Dendritic cell treated with granulocyte-macrophage colony-stimulating factor and Interleukin-4, amounts not matched to agents 40 ng/mL and 50 ng/mL, for 4 days (primary cell): ENCODE results near the gene ASPRV1.
"Not testable (repeated sequence)": the region's sequence is repeated elsewhere in the genome, so short reads cannot be mapped to it uniquely, and the experiment has no call there.

Experiments used
- H3K27ac Mint-ChIP-seq: one replicate; pipeline ENCODE4 v1.8.0; 2022; ENCODE audit warnings: mild to moderate bottlenecking, mixed read lengths
- H3K27me3 Mint-ChIP-seq: one replicate; pipeline ENCODE4 v1.8.0; 2022; ENCODE audit warnings: mild to moderate bottlenecking, mixed read lengths
- H3K36me3 Mint-ChIP-seq: one replicate; pipeline ENCODE4 v1.8.0; 2022; ENCODE audit warnings: low read depth, mixed read lengths
- H3K4me1 Mint-ChIP-seq: one replicate; pipeline ENCODE4 v1.8.0; 2022; ENCODE audit warnings: low read depth, mixed read lengths
- H3K4me3 Mint-ChIP-seq: one replicate; pipeline ENCODE4 v1.8.0; 2022; ENCODE audit warnings: mild to moderate bottlenecking, moderate library complexity, mixed read lengths
- H3K9me3 Mint-ChIP-seq: one replicate; pipeline ENCODE4 v1.8.0; 2022; ENCODE audit warnings: mixed read lengths
- intact Hi-C: fragments of 100-400 bp; cut with micrococcal nuclease; formaldehyde crosslinking; loops from one replicate; pipeline ENCODE4 v1.15.0; 2022

The ASPRV1 gene

DNA sequence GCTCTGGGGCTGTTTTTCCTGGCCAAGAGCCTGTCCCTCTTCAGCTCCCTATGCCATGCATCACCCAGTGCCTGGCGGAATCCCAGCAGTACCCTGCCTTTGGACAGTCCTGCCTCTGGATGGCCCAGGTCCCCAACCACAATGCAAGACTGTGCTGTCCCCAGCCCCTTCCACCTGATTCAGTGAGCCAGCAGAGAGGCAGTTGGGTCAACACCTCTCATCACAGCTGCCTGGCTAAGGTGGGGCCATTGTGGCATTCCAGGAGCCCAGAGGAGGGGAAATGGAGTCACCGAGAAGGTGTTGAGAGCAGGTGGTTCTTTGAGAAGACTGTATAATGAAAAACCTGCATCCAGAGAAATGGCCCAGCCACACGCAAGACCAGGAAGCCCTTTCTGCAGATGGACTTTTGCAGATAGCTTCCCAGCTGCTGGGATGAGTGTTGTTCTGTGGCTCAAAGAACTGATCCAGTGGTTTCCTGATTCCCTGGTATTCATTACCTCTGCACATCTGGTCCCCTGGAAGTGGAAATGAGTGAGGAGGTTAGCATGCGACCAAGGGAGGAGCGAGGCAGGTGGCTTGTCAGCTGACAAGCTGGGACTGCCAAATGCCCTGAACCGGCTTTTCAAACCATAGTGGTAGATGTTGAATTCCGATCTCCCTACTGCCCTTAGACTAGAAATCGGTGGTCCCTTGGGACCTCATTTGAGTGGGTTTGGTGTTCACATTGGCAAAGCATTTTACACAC, 1.7 kb upstream of the ASPRV1 start:
- intact Hi-C loops, result no loop called here
- Mint-ChIP-seq H3K9me3 (no peaks in the 10 kb centered on the region), H3K4me1 (peaks cover 16% of the 10 kb centered on the region), H3K4me3 (no peak overlapping the region), H3K27ac (no peak overlapping the region), H3K36me3 (no peaks in the 10 kb centered on the region), H3K27me3 (peaks cover 4% of the 10 kb centered on the region)

DNA sequence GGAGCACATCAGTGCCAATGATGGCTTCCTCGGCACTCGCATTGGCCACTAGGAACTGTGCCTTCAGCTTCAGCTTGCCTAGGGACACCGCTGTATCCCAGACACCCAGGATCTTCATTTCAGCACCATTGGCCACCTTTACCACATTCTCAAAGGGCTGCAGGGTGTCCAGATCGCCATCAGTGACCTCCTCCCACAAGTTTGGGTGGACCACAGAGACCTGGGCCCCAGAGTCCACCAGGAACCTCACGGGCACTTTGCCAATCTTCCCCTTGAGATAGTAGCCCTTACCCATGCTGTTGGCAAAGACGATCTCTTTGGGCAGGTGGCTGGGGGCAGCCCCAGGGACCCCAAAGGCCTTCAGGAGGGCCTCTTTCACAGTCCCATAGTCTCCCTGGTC, 610 bp downstream of the ASPRV1 start:
- peaks cover 37% of the 10 kb centered on the region for H3K4me1 Mint-ChIP-seq
- intact Hi-C loops, result no loop called here

DNA sequence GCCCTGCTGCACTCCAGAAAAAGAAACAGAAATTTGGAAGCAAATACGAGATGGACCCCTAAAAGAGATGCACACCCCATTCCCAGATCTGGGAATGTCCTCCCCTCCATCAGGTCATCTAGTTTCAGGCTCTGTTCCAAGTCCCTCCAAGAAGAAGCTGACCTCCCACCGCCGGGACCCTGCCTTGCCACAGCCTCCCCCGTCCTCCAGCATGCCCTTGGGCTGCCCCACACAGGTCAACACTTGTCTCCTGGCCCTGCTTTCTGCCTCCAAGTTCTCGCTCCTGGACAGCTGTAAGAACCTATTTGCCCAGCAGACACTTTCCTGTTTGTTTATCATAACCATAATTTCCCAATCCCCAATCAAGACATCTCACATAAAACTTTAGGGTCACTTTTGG, 2.0 kb downstream of the ASPRV1 start:
- no peaks in the 10 kb centered on the region for H3K9me3 Mint-ChIP-seq
- H3K27ac Mint-ChIP-seq, result no peak overlapping the region
- no peak overlapping the region for H3K4me3 Mint-ChIP-seq
- H3K36me3 Mint-ChIP-seq, result no peaks in the 10 kb centered on the region
- H3K27me3 Mint-ChIP-seq, result peaks cover 4% of the 10 kb centered on the region
- H3K4me1 Mint-ChIP-seq, result peaks cover 43% of the 10 kb centered on the region
- intact Hi-C loops, result no loop called here

More for the DNA sequence above, 610 bp downstream of the ASPRV1 start:
- H3K9me3 Mint-ChIP-seq, result no peaks in the 10 kb centered on the region
- H3K27ac Mint-ChIP-seq, result no peak overlapping the region
- no peaks in the 10 kb centered on the region for H3K36me3 Mint-ChIP-seq
- no peak overlapping the region for H3K4me3 Mint-ChIP-seq
- peaks cover 4% of the 10 kb centered on the region for H3K27me3 Mint-ChIP-seq

DNA sequence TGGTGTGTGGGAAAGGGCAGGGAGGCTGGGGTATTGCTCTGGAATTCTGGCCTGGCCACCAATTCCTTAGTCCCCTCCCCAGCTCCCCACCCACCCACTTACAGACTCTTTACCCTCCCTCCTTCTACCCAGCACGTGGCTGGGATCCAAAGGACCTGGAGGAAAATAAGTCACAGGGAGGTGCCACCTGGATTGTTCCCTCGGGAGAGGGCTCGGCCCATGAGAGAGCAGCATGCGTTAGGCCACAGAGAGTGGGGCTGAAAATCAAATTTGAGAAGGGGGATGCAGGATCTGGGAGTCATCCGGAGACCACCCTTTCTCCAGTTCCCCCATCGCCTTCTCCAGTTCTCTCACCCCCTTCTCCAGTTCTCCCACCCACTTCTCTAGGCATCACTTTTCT, 3.0 kb downstream of the ASPRV1 start:
- Mint-ChIP-seq H3K27ac (no peak overlapping the region), H3K4me3 (no peak overlapping the region), H3K36me3 (no peaks in the 10 kb centered on the region), H3K9me3 (no peaks in the 10 kb centered on the region), H3K4me1 (peaks cover 44% of the 10 kb centered on the region), H3K27me3 (peaks cover 4% of the 10 kb centered on the region)
- intact Hi-C loops, result no loop called here

DNA sequence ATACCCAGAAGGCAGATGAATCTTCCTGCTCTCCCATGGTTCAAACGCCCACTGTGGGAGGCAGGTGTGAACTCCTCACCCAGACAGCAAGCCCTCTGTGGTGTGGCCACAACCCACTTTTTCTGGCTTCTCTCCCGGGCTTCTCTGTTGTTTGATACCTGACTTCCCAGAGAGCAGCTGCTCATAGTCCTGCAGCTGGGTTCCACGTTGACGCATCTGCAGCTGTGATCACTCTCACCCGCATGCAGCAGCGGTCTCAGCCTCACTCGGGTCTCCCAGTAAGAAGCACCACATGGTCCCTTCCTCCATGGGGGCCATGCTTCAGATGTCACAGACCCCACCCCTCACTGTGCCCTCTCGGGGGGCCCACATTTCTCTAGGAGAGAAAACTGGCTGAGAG, 3.5 kb downstream of the ASPRV1 start:
- H3K9me3 Mint-ChIP-seq, result no peaks in the 10 kb centered on the region
- intact Hi-C loops, result no loop called here

DNA sequence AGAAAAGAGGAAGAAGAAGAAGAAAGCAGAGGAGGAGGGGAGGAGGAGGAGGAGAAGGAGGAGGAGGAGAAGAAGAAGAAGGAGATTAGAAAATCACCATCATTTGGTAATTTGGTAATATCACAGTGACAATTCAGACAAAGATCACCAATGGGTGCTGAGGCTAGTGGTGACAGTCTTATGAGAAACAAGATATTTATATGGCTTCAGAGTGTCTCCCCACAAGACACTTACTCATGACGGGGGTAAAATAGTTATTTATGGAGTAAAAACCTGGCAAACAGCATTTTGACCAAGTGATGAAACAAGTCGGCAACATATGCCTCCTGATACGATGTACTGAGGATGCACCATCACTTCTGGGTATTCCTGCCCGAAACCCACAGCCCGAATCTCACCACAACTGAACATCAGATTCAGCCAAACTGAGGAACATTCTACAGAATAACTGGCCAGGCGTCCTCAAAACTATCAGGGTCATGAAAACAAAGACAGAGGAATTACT, 4.9 kb downstream of the ASPRV1 start:
- Mint-ChIP-seq H3K36me3 (no peaks in the 10 kb centered on the region), H3K4me3 (no peak overlapping the region), H3K9me3 (no peaks in the 10 kb centered on the region), H3K4me1 (peaks cover 53% of the 10 kb centered on the region), H3K27me3 (peaks cover 4% of the 10 kb centered on the region), H3K27ac (no peak overlapping the region)
- intact Hi-C loops, result no loop called here

More for the DNA sequence above, 3.5 kb downstream of the ASPRV1 start:
- Mint-ChIP-seq H3K27me3 (peaks cover 4% of the 10 kb centered on the region), H3K4me3 (no peak overlapping the region), H3K4me1 (peaks cover 49% of the 10 kb centered on the region), H3K36me3 (no peaks in the 10 kb centered on the region), H3K27ac (no peak overlapping the region)

DNA sequence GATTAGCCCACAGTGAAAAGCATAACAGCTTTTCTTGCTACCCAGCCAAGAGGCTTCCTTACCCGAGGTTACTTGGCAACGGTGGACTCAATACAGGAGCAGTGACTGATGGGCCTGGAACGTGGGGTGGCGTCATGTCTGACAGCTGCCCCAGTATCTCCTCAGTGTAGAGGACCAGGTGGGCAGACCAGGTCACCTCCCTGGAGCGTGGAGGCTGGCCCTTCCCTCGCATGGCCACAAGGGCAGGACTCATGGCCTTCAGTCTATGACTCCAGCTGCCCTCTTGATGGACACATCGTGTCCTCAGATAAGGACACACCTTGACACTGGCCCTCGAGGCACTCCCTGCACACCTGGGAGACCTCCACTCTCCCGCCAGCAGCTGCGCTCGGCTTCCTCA, 6.4 kb downstream of the ASPRV1 start:
- Mint-ChIP-seq H3K36me3 (no peaks in the 10 kb centered on the region), H3K27me3 (peaks cover 4% of the 10 kb centered on the region), H3K4me1 (peaks cover 53% of the 10 kb centered on the region), H3K4me3 (no peak overlapping the region), H3K27ac (no peak overlapping the region), H3K9me3 (no peaks in the 10 kb centered on the region)
- intact Hi-C loops, result no loop called here

DNA sequence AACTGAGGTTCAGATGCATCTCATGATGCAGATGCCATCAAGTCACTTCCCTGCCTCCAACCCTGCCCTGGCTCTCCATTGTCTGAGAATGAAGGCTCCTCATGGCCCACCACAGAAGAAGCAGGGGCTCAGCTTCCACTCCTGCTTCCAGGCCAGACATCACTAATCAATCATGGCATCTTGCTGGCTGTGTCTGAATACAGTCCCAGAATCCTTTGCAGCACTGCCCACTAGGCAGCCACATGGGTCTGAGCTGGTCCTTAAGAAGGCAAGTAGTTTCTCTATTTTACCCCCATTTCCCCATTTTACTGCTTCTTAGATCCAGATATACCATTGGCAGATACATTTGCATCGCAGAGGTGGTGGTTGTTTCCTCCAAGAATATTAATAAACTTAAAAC, 7.3 kb downstream of the ASPRV1 start:
- intact Hi-C loops, result no loop called here
- peaks cover under 1% of the 10 kb centered on the region for H3K27me3 Mint-ChIP-seq
- peak overlapping the region; percentile 2 for H3K27ac Mint-ChIP-seq

DNA sequence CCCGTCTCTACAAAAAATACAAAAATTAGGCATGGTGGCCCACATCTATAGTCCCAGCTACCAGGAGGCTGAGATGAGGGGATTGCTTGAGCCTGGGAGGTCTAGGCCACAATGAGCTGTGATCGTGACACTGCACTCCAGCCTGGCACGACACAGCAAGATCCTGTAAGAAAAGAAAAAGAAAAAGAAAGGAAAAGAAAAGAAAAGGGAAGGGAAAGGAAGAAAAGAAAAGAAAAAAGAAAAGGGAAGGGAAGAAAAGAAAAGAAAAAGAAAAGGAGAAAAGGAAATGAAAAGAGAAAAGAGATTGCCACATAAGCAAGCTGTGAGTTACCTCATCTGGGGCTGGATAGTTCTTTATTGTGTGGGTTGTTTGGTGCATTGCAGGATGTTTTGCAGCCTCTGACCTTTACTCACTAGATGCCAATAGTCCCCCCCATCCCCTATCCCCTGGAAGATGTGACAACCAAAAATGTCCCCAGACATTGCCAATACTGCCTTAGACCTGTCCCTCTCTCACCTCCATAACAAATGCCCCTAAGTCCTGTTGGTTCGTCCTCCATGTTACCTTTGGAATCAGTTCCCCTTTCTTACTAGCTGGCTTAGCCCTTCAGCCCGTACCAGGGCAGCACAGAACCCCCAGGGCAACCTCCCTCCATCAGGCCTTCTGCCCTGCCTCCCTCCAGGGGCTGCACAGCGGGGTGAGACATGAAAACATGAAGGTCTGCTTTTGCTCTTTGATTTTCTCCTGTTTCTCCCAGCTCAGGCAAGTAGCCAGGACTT, 8.9 kb downstream of the ASPRV1 start:
- intact Hi-C loops, result no loop called here
- H3K36me3 Mint-ChIP-seq, result no peaks in the 10 kb centered on the region
- H3K4me3 Mint-ChIP-seq, result no peak overlapping the region
- no peaks in the 10 kb centered on the region for H3K9me3 Mint-ChIP-seq
- peaks cover 4% of the 10 kb centered on the region for H3K27me3 Mint-ChIP-seq
- H3K4me1 Mint-ChIP-seq, result peaks cover 66% of the 10 kb centered on the region
- H3K27ac Mint-ChIP-seq, result peak overlapping the region; percentile 38

More for the DNA sequence above, 7.3 kb downstream of the ASPRV1 start:
- H3K4me1 Mint-ChIP-seq, result peaks cover 55% of the 10 kb centered on the region
- H3K4me3 Mint-ChIP-seq, result no peak overlapping the region
- H3K9me3 Mint-ChIP-seq, result no peaks in the 10 kb centered on the region
- H3K36me3 Mint-ChIP-seq, result no peaks in the 10 kb centered on the region

DNA sequence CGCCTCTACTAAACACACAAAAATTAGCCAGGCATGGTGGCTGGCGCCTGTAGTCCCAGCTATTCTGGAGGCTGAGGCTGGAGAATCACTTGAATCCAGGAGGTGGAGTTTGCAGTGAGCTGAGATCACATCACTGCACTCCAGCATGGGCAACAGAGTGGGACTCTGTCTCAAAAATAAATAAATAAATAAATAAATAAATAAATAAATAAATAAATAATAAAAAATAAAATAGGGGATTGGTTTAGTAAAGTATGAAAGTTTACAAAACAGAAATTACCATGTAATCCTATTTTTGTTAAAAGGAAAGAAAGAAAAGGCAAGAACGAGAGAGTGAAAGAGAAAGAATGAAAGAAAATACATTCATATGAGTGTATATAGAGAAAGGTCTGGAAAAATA, 10.8 kb downstream of the ASPRV1 start:
- H3K27ac Mint-ChIP-seq, H3K4me3 Mint-ChIP-seq: not testable (repeated sequence)

DNA sequence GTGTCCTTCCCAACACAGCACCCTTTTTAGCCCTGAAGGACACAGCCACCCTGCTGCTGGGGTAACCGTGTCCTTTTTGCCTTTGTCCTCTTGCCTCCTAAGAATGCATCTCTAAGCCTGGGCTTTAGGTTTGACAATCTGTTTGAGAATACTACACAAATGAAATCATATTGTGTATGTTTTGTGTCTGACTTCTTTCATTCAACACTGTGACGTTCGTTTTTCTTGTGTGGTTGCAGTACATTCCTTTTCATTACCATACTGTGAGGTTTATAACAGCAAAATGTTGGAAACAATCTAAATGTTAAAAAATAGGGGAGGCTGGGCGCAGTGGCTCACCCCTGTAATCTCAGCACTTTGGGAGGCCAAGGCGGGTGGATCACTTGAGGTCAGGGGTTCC, 11.2 kb downstream of the ASPRV1 start:
- intact Hi-C loops, result no loop called here
- Mint-ChIP-seq H3K27me3 (peaks cover 4% of the 10 kb centered on the region), H3K9me3 (no peaks in the 10 kb centered on the region), H3K4me3 (no peak overlapping the region), H3K4me1 (peaks cover 67% of the 10 kb centered on the region), H3K36me3 (no peaks in the 10 kb centered on the region), H3K27ac (no peak overlapping the region)

More for the DNA sequence above, 10.8 kb downstream of the ASPRV1 start:
- H3K9me3 Mint-ChIP-seq, intact Hi-C loops, H3K36me3 Mint-ChIP-seq, H3K27me3 Mint-ChIP-seq: not testable (repeated sequence)
- peaks cover 67% of the 10 kb centered on the region for H3K4me1 Mint-ChIP-seq

DNA sequence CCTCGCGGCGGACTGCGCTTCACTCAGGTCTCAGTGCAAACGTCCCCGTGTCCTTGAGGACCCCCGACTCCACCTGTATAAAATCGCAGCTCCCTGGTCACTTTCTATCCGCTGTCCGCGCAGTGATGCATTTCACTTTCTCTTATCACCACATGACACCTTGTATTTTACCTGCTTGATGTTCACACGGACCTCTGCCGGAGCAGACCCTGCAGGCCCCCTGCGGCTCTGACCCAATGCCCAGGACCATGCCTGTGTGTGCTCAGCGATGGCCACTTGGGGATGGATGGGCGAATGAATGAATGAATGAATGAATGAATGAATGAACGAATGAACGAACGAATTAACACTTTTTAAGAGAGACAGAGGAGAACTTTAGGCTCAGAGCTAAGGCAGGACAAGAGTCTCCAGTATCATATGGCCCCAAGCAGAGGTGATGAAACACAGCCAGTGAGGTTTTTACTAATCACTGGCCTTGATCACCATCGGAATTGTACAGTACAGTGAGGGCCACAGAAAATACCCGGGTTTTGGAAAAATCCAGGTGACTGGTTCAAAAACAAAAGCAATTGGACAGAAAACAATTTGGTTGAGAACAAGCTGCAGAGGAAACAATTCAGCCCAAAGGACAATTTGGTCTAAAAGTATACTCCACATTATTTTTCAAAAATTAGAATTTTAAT, 12.3 kb downstream of the ASPRV1 start:
- Mint-ChIP-seq H3K4me3 (peak overlapping the region; percentile 33), H3K27me3 (peaks cover 4% of the 10 kb centered on the region), H3K4me1 (peaks cover 69% of the 10 kb centered on the region), H3K36me3 (no peaks in the 10 kb centered on the region), H3K9me3 (no peaks in the 10 kb centered on the region), H3K27ac (peak overlapping the region; percentile 14)
- intact Hi-C loops, result loop anchor here (5.0 kb wide), 1 partner anchor 38 kb away; no protein-coding TSS in a partner anchor

DNA sequence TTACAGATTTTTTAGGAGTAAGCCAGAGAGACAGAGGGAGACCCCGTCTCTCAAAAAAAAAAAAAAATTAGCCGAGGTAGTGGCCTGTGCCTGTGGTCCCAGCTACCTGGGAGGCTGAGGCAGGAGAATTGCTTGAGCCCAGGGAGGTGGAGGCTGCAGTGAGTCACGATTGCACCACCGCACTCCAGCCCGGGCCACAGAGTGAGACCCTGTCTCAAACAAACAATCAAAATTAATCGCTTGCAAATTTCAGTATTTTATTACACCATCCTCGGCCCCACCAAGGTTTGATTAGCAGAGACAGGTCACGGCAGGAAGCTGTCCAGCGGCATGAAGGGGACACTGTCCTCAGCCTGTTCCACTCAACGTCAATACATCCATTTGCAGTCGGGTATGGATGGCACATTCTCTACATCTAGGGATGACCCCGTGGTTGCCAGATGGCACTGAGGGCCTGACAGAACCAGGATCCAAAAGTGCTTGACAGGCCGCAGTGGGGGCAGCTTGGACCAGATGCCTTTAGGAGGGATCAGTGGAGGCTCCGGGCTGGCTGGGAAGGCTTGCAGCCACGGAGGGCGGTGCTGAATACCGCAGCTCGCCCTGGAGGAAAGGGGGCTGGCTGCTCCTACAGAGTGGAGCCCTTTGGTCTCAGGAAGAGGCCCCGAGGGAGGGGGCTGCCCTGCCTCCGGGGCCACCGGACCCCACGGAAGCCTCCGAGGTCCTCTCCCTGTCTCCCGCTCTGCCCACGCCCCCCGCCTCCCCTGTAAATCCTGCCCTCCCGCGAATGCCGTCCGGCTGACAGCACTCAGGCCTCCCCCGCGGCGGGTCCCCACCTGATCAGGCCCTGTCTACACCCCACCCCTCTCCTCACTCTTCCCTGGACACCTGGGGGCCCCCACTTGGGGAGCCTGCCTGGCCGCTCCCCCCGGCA, 13.1 kb downstream of the ASPRV1 start:
- peak overlapping the region; percentile 33 for H3K4me3 Mint-ChIP-seq
- H3K36me3 Mint-ChIP-seq, result peaks cover 6% of the 10 kb centered on the region
- intact Hi-C loops, result loop anchor here (5.0 kb wide), 1 partner anchor 39 kb away; no protein-coding TSS in a partner anchor
- H3K27me3 Mint-ChIP-seq, result peaks cover 4% of the 10 kb centered on the region
- peaks cover 73% of the 10 kb centered on the region for H3K4me1 Mint-ChIP-seq
- H3K27ac Mint-ChIP-seq, result peak overlapping the region; percentile 88
- no peaks in the 10 kb centered on the region for H3K9me3 Mint-ChIP-seq
